Adrenal gland (tissue), 5 donors: Measurements from ENCODE around the gene LIF.

ENCODE experiments used
- POLR2A ChIP-seq, 2 donors: fragments of 450-650 bp; IDR thresholded peaks; one replicate each; pipeline ENCODE4 v1.6.1; 2017; ENCODE audit warnings: antibody characterized with exemption in 2 of 2, mild to moderate bottlenecking in 2 of 2, moderate library complexity in 1 of 2
- TF ChIP-seq, protein P1 (sequence below), 6 experiments: fragments of 450-650 bp in 4 of 6; fragments of 200-600 bp in 2 of 6; sonication (generic) in 1 of 6; IDR thresholded peaks; 1 replicate in 5 of 6; 2 replicates in 1 of 6; pipeline versions ENCODE4 v1.5.1 to v1.8.0; 2016 to 2021; ENCODE audit warnings: antibody characterized with exemption in 6 of 6, mild to moderate bottlenecking in 2 of 6, moderate library complexity in 1 of 6
- donor health status: DM: no; HTN: no; CAD: no.

DNA sequence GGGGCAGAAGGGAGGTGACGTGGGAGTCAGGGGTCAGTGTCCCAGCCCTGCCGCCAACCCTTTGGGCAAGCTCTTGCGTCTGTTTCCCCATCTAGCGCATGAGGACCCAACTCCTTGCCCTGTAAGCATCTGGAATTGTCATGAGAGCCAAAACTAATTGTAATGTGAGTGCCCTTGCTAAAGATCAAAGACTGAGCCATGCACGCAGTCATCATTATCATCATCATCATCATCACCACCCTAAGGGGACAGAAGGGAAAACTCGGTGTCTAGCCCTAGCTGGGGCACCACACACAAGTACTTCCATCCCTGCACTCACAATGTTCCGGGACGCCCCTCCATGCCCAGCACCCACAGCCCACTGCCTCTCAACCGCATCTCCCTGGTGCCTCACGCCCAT lies 2.5 kb downstream of the LIF start:
- TF ChIP-seq, protein P1, sequence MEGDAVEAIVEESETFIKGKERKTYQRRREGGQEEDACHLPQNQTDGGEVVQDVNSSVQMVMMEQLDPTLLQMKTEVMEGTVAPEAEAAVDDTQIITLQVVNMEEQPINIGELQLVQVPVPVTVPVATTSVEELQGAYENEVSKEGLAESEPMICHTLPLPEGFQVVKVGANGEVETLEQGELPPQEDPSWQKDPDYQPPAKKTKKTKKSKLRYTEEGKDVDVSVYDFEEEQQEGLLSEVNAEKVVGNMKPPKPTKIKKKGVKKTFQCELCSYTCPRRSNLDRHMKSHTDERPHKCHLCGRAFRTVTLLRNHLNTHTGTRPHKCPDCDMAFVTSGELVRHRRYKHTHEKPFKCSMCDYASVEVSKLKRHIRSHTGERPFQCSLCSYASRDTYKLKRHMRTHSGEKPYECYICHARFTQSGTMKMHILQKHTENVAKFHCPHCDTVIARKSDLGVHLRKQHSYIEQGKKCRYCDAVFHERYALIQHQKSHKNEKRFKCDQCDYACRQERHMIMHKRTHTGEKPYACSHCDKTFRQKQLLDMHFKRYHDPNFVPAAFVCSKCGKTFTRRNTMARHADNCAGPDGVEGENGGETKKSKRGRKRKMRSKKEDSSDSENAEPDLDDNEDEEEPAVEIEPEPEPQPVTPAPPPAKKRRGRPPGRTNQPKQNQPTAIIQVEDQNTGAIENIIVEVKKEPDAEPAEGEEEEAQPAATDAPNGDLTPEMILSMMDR (IDR thresholded peaks at IDR 0.05) = no peak
- TF ChIP-seq POLR2A (IDR thresholded peaks at IDR 0.05) = no peak
